Mesenchymal stem cell (in vitro differentiated cells and primary cell): Measurements from ENCODE around the gene SLC2A6.

ENCODE experiments used
- DNase-seq: peaks from one replicate; pipeline ENCODE4 v3.0.0-alpha.2; 2013
- H2AFZ ChIP-seq: one replicate; pipeline ENCODE4 v1.6.1; 2013; ENCODE audit warnings: low read depth, mild to moderate bottlenecking, control low read depth, inconsistent platforms, low read length, moderate library complexity
- H2AK5ac ChIP-seq: 2 replicates; pipeline ENCODE4 v1.6.1; 2013; ENCODE audit warnings: low read length, moderate library complexity, mild to moderate bottlenecking, inconsistent platforms; ENCODE audit not compliant: severe bottlenecking
- H2BK120ac ChIP-seq: one replicate; pipeline ENCODE4 v1.6.1; 2013; ENCODE audit warnings: low read depth, mild to moderate bottlenecking, inconsistent platforms, low read length, moderate library complexity
- H2BK12ac ChIP-seq, 2 experiments: one replicate each; pipeline ENCODE4 v1.6.1; 2013; ENCODE audit warnings: inconsistent platforms in 2 of 2, low read length in 2 of 2, mild to moderate bottlenecking in 2 of 2, moderate library complexity in 2 of 2, control low read depth in 1 of 2
- H2BK15ac ChIP-seq: one replicate; pipeline ENCODE4 v1.6.1; 2013; ENCODE audit warnings: mild to moderate bottlenecking, low read depth, inconsistent platforms; ENCODE audit not compliant: poor library complexity, severe bottlenecking
- H2BK5ac ChIP-seq: 2 replicates; pipeline ENCODE4 v1.6.1; 2013; ENCODE audit warnings: low read depth, mild to moderate bottlenecking, low read length, control low read depth, inconsistent platforms; ENCODE audit not compliant: poor library complexity, severe bottlenecking
- H3K14ac ChIP-seq, 2 experiments: one replicate each; pipeline ENCODE4 v1.6.1; 2013; ENCODE audit warnings: inconsistent platforms in 2 of 2, low read length in 2 of 2, control low read depth in 1 of 2, mild to moderate bottlenecking in 1 of 2, moderate library complexity in 1 of 2
- H3K18ac ChIP-seq, 2 experiments: one replicate each; pipeline ENCODE4 v1.6.1; 2013; ENCODE audit warnings: inconsistent platforms in 2 of 2, low read length in 2 of 2, control low read depth in 1 of 2, low read depth in 1 of 2, mild to moderate bottlenecking in 1 of 2
- H3K23ac ChIP-seq, 2 experiments: one replicate each; pipeline ENCODE4 v1.6.1; 2013; ENCODE audit warnings: inconsistent platforms in 2 of 2, low read length in 2 of 2, mild to moderate bottlenecking in 2 of 2, moderate library complexity in 2 of 2, control low read depth in 1 of 2
- H3K27ac ChIP-seq: 2 replicates; pipeline ENCODE4 v1.5.1; 2013; ENCODE audit warnings: mild to moderate bottlenecking, moderate library complexity, low read length, control low read depth, inconsistent platforms; ENCODE audit not compliant: poor library complexity, severe bottlenecking
- H3K27me3 ChIP-seq, 2 experiments: 2 replicates each; pipeline versions ENCODE4 v1.6.1 to v1.7.0; 2013; ENCODE audit warnings: low read length in 2 of 2, mild to moderate bottlenecking in 2 of 2, moderate library complexity in 2 of 2, control low read depth in 1 of 2, inconsistent platforms in 1 of 2; ENCODE audit not compliant: control insufficient read depth in 1 of 2, insufficient read depth in 1 of 2
- H3K36me3 ChIP-seq, 2 experiments: 2 replicates each; pipeline versions ENCODE4 v1.6.1 to v1.7.0; 2013; ENCODE audit warnings: low read length in 2 of 2, control low read depth in 1 of 2, inconsistent platforms in 1 of 2, low read depth in 1 of 2, mild to moderate bottlenecking in 1 of 2; ENCODE audit not compliant: insufficient read depth in 2 of 2, control insufficient read depth in 1 of 2
- H3K4ac ChIP-seq, 2 experiments: one replicate each; pipeline ENCODE4 v1.6.1; 2013; ENCODE audit warnings: inconsistent platforms in 2 of 2, low read length in 2 of 2, mild to moderate bottlenecking in 2 of 2, moderate library complexity in 2 of 2, control low read depth in 1 of 2, low read depth in 1 of 2
- H3K4me1 ChIP-seq: 2 replicates; pipeline ENCODE4 v1.6.1; 2013; ENCODE audit warnings: low read depth, low read length, control low read depth; ENCODE audit not compliant: control insufficient read depth, insufficient read depth
- H3K4me2 ChIP-seq: 2 replicates; pipeline ENCODE4 v1.6.1; 2013; ENCODE audit warnings: low read length, mild to moderate bottlenecking, inconsistent platforms; ENCODE audit not compliant: poor library complexity, severe bottlenecking
- H3K4me3 ChIP-seq, 2 experiments: 2 replicates each; pipeline versions ENCODE4 v1.5.1 to v1.7.0; 2013; ENCODE audit warnings: low read length in 2 of 2, mild to moderate bottlenecking in 2 of 2, control low read depth in 1 of 2, low read depth in 1 of 2; ENCODE audit not compliant: insufficient read depth in 1 of 2
- H3K79me1 ChIP-seq: replicated peaks from 2 replicates; pipeline ENCODE4 v1.6.1; 2013; ENCODE audit warnings: mild to moderate bottlenecking, control low read depth, low read length, inconsistent platforms; ENCODE audit not compliant: poor library complexity, severe bottlenecking
- H3K9ac ChIP-seq: 2 replicates; pipeline ENCODE4 v1.7.0; 2013; ENCODE audit warnings: mild to moderate bottlenecking, low read length, moderate library complexity
- H3K9me3 ChIP-seq: 2 replicates; pipeline ENCODE4 v1.7.0; 2013; ENCODE audit warnings: mild to moderate bottlenecking, low read length; ENCODE audit not compliant: control insufficient read depth
- H4K8ac ChIP-seq: one replicate; pipeline ENCODE4 v1.6.1; 2013; ENCODE audit warnings: inconsistent platforms, mild to moderate bottlenecking, low read length, moderate library complexity
- H4K91ac ChIP-seq: one replicate; pipeline ENCODE4 v1.6.1; 2013; ENCODE audit warnings: mild to moderate bottlenecking, low read length, inconsistent platforms
- WGBS: methylation state at CpG from one replicate; pipeline ENCODE4 v1.1.7; 2013; ENCODE audit warnings: mixed read lengths; 5-methylcytosine and 5-hydroxymethylcytosine counted together

Gene SLC2A6

DNA sequence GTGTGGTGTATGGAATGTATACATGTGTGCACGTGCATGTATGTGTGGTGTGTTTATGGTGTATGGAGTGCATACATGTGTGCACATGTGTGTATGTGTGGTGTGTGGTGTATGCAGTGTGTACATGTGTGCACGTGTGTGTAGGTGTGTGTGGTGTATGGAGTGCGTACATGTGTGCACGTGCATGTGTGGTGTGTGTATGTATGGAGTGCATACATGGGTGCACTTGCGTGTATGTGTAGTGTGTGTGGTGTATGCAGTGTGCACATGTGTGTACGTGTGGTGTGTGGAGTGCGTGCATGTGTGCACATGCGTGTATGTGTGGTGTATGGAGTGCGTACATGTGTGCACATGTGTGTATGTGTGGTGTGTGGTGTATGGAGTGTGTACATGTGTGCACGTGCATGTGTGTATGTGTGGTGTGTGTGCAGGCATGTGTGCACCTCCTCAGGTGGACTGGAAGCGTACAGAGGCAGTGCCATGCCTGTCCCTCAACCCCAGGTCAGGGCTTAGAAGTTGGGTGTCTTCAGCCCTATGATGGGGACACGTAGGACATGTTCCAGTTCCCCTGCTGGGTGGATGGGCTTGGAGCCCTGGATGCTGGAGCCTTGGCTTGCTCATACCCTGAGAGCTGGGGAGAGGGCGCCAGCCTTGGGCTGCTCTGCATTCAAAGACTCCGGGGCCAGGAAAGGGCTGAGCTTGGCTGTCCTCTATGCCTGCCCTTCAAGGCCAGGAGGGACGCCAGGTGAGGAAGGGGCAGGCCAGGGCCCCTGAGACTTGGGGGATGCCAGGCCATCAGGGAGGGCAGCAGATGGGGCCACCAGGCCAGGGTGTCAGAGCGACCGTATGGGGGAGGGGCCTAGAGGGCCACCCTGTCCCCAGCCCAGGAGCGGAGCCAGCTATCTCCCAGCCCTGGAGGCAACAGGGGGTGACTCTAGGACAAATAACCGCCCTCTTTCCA is 33.6 kb upstream of the SLC2A6 start:
- Histone ChIP-seq H3K14ac (peak overlapping the region in 1 of 2 experiments; percentile 19), H3K18ac (no peak overlapping the region), H3K9me3 (no peaks in the 10 kb centered on the region), H3K27ac (no peak overlapping the region), H3K79me1 (no peaks in the 10 kb centered on the region), H4K8ac (no peak overlapping the region), H3K4me2 (no peak overlapping the region), H3K4ac (no peak overlapping the region), H2BK12ac (no peak overlapping the region), H2AFZ (no peak overlapping the region), H2BK5ac (no peak overlapping the region), H4K91ac (peak overlapping the region; percentile 55), H3K36me3 (no peaks in the 10 kb centered on the region), H2AK5ac (no peak overlapping the region), H3K4me1 (peaks cover 20% of the 10 kb centered on the region), H2BK120ac (no peak overlapping the region), H3K4me3 (peak overlapping the region in 1 of 2 experiments; percentile 2), H3K23ac (peak overlapping the region in 1 of 2 experiments; percentile 23), H3K27me3 (peaks cover 18 to 49% of the 10 kb centered on the region in 2 experiments), H2BK15ac (no peak overlapping the region), H3K9ac (no peak overlapping the region)
- 88% methylated on average over 19 of the region's 19 CpGs for WGBS
- no peak for DNase-seq

DNA sequence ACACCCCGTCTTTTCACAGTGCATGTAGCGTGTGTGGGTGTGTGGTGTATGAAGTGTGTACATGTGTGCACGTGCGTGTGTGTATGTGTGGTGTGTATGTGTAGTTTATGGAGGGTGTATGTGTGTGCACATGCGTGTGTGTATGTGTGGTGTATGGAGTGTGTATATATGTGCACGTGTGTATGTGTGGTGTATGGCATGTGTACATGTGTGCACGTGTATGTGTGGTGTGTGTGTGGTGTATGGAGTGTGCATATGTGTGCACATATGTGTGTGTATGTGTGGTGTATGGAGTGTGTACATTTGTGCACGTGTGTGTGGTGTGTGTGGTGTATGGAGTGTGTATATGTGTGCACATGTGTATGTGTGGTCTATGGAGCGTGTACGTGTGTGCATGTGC is 32.7 kb upstream of the SLC2A6 start:
- no peak overlapping the region for H3K4me2 ChIP-seq
- H2BK12ac ChIP-seq = no peak overlapping the region
- no peak overlapping the region for H2BK120ac ChIP-seq
- peaks cover 15 to 45% of the 10 kb centered on the region in 2 experiments for H3K27me3 ChIP-seq
- H3K9me3 ChIP-seq = no peaks in the 10 kb centered on the region
- peaks cover 26% of the 10 kb centered on the region for H3K4me1 ChIP-seq
- H3K23ac ChIP-seq = no peak overlapping the region
- no peak overlapping the region for H3K4me3 ChIP-seq
- H3K4ac ChIP-seq = no peak overlapping the region
- H3K79me1 ChIP-seq = no peaks in the 10 kb centered on the region
- no peak overlapping the region for H2AK5ac ChIP-seq
- H3K27ac ChIP-seq = no peak overlapping the region
- peak overlapping the region in 1 of 2 experiments; percentile 61 for H3K14ac ChIP-seq
- no peak overlapping the region for H3K9ac ChIP-seq
- H2AFZ ChIP-seq = no peak overlapping the region
- H2BK5ac ChIP-seq = no peak overlapping the region
- H4K91ac ChIP-seq = no peak overlapping the region
- H2BK15ac ChIP-seq = no peak overlapping the region
- peak overlapping the region in 1 of 2 experiments; percentile 26 for H3K18ac ChIP-seq
- H3K36me3 ChIP-seq = no peaks in the 10 kb centered on the region
- 86% methylated on average over 10 of the region's 10 CpGs for WGBS
- H4K8ac ChIP-seq = no peak overlapping the region
- DNase-seq = no peak

DNA sequence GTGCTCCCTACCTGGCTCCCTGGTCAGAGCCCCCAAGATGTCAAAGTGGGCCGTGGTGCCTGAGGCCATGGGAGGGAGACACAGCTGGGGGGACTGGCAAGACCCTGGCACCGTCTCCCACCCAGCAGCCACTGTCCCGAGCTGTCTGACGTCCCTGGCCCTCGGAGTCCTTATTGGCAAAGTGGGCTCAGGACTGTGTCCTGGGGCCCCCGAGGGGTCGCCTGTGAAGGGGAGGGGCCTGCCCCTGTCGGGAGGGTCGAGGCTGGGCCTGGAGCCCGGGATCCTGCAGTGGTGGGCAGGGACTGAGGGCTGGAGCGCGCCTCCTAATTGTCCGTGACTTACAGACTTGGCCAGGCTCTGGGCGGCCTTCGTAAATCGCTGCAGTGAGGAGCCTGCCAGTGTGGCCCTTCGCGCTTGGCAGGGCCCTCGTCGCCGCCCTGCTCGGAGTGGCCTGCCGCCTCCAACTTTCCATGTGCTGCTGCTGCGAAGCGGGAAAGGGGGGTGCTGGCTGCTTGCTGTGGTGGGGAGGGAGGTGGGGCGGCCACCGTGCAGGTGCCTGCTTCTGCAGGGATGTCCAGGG is 32.1 kb upstream of the SLC2A6 start:
- WGBS = 95% methylated on average over 27 of the region's 27 CpGs
- H3K4me3 ChIP-seq = no peak overlapping the region
- no peak for DNase-seq

More for the DNA sequence above, 32.1 kb upstream of the SLC2A6 start:
- H3K4me2 ChIP-seq = no peak overlapping the region
- H2BK5ac ChIP-seq = no peak overlapping the region
- H3K79me1 ChIP-seq = no peaks in the 10 kb centered on the region
- H2BK15ac ChIP-seq = no peak overlapping the region
- H2BK12ac ChIP-seq = no peak overlapping the region
- no peak overlapping the region for H2BK120ac ChIP-seq
- H3K9ac ChIP-seq = no peak overlapping the region
- H2AFZ ChIP-seq = no peak overlapping the region
- H4K8ac ChIP-seq = no peak overlapping the region
- H3K4me1 ChIP-seq = peaks cover 31% of the 10 kb centered on the region
- H3K9me3 ChIP-seq = no peaks in the 10 kb centered on the region
- H2AK5ac ChIP-seq = no peak overlapping the region
- peak overlapping the region in 1 of 2 experiments; percentile 11 for H3K14ac ChIP-seq
- no peaks in the 10 kb centered on the region for H3K36me3 ChIP-seq
- H4K91ac ChIP-seq = no peak overlapping the region
- no peak overlapping the region for H3K23ac ChIP-seq
- H3K18ac ChIP-seq = no peak overlapping the region
- no peak overlapping the region for H3K27ac ChIP-seq
- H3K4ac ChIP-seq = no peak overlapping the region
- H3K27me3 ChIP-seq = peaks cover 12 to 39% of the 10 kb centered on the region in 2 experiments
